ENCODE data around the gene CFAP97D1. TPM values are rescaled to one million over a fixed set of nuclear protein-coding genes. Genes with fewer than 3 reads are reported as not detected.

The CFAP97D1 gene
- under 1 TPM in 3 of 4 donors, not detected in 1; 0.04 to 0.11 (median 0.04) TPM for polyA plus RNA-seq (ENCODE audit: insufficient read length in 4 of 4)

DNA sequence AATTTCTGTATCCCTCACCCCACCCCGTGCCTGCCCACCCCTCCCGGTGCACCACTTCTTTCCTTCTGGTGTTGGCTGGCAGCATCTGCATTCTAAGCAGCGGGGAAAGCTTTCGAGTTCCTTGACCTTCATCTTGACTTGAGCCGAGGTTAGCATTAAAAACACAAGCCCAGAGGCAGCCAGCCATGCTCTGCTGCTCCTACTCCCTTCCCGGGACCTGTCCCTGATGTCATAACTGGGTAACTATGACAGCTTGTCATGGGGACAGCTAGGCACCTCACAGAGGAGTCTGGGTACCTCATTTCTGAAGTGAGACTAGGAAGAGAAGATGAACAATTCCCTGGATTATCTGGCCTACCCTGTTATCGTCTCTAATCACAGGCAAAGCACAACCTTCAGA lies at the start of gene CFAP97D1:
CFAP97D1 (plus strand) TSS at position 301 of the 400 bp plus-strand sequence; CDS start at position 329, 28 bp downstream.
- no peak for DNase-seq (ENCODE audit: low read depth in 4 of 4, low spot score in 3 of 4)

DNA sequence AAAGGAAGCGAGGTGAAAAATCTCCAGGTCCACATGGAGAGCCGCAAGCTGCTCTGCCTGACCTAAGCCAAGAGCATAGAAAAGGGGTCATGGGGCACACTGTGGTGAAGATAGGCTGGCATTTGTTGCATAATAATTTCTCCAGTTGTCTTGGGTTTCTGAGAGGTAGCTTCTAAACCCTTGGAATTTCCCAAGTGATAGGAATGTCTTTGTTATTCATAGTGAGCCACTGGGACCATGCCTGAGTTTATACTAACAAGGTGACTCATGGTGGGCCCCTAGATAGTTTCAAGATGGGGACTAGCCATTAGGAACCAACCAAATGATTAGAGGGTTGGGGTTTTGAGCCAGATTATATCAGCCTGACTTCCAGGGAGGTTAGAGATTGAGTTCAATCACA lies 47.3 kb upstream of the CFAP97D1 start:
- no peak for DNase-seq (ENCODE audit: low read depth in 4 of 4, low spot score in 3 of 4)

DNA sequence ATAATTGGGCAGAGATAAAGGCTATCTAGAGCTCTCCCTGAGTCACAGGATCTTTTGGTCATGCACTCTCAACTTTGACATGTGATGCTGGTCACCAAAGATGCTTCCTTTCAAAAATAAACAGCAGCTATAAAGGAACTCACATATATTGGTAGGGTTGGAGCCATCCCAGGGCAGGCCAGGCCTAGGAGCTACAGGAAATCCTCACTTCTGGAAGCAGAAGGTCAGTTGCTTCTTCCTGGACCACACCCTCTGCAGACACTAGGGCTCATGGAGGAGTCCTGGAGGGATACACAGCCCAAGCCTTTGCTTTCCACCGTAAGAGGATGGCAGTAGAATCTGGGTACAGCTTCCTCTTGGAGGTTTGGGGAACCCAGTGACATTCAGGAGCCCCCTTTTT lies 46.3 kb upstream of the CFAP97D1 start:
- no peak for DNase-seq (ENCODE audit: low read depth in 4 of 4, low spot score in 3 of 4)

DNA sequence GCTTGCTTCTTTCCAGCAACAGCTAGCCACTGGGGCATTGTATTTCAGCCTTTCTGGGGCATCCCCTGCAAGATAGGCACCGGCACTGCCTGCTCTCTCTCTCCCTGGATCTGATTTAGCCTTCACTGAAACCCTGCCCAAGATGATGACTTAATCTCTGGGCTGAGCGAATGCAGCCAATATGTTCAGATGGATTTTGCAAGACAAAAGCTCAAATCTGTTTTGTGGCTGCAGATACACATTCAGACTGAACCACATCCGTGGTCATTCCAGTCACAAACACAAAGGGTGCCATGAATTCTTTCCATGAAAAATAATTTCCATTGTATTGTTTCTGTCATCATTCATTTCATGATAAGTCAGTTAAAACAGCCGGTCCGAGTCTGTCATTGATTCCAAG lies 45.9 kb upstream of the CFAP97D1 start:
- DNase-seq (ENCODE audit: low read depth in 4 of 4, low spot score in 3 of 4), result no peak

DNA sequence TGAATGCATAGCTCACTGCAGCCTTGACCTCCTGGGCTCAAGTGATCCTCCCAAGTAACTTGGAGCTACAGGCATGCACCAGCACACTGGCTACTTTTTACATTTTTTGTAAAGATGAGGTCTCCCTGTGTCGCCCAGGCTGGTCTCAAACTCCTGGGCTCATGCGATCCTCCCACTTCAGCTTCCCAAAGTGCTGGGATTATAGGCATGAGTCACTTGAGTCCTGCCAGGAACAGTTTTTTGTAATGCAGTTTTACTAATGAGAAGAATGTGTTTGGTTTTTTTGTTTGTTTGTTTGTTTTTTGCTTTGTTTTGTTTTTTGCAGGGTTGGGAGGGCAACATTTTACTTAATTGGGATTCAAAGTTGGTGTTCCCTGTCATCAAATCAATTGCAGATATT lies 43.8 kb upstream of the CFAP97D1 start:
- no peak for DNase-seq (ENCODE audit: low read depth in 4 of 4, low spot score in 3 of 4)

DNA sequence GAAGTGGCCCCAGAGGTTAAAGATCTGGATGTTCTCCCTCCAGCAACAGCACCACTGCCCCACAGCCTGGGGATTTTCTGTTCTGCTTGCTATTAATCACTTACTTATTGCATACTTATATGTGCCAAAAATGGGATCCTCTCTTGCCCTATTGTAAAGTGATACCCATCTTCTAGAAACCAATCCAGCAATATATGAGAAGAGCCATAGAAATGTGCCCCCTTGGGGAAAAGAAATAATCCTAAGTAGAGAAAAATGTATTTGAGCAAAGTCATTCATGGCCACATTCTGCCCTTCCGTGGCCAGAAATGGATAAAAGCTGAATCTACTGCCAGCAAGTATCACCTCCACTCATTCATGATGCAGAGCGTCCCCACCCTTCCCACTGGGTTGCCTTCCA lies 42.5 kb upstream of the CFAP97D1 start:
- no peak for DNase-seq (ENCODE audit: low read depth in 4 of 4, low spot score in 3 of 4)

DNA sequence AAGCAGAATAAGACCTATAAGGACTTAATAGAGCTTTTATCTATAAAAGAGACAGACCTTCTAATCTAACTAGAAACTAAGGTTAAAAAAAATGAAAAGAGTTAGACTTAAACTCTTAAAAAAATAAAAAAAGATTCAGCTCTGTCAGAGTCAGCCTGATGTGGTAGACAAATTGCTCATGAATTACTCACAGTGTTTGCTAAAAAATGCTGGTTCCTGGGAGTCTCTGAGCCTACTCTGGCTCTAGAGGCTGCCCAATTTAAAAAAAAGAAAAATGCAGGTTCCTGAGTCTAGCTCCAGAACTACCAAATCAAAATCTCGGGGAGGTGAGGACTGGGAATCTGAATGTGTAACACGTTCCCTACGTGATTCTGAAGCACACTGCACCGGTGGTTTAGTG lies 39.7 kb upstream of the CFAP97D1 start:
- no peak for DNase-seq (ENCODE audit: low read depth in 4 of 4, low spot score in 3 of 4)

DNA sequence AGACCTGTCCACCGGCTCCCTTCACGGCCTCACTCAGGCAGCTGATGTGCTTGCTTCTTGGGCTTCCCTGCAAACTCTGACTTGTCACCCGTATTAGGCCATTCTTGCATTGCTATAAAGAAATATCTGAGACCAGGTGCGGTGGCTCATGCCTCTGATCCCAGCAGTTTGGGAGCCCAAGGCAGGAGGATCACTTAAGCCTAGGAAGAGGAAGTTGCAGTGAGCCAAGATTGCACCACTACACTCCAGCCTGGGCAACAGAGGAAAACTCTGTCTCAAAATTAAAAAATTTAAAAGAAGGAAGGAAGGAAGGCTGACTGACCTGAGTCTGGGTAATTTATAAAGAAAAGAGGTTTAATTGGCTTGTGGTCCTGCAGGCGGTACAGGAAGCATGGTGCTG lies 38.6 kb upstream of the CFAP97D1 start:
- no peak for DNase-seq (ENCODE audit: low read depth in 4 of 4, low spot score in 3 of 4)

DNA sequence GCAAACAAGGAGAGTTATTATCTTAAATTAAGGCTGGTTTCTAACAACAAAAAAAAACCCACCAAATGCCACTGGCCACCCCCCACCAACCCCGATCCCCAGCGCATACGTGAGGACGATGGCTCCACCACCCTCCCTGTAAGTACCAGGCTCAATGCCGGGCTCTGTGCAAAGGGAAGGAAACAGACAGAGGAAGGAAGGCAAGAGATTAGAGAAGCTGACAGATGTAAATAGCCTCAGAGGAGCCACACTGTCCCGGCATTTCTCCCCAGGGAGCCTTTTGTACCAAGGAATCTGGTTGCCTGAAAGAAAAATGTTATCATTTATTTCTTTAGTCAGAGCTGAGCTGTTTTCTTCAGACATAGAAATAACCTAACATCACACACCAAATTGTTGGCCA lies 34.7 kb upstream of the CFAP97D1 start:
- no peak for DNase-seq (ENCODE audit: low read depth in 4 of 4, low spot score in 3 of 4)

DNA sequence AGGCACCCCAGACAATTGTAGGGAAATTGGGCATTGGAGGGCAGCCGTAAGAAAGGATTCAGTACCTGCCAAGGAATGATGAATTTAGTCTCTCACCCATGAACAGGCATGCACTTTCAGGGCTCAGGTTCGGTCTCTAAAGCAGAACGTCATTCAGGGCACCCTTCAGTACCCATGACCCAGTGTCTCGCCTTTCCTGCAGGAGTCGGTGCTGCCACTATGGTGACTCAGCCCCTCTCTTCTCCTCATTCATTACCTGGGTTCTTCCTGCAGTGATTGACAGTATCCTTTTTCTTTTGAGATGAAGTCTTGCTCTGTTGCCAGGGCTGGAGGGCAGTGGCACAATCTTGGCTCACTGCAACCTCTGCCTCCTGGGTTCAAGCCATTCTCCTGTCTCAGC lies 30.1 kb upstream of the CFAP97D1 start:
- no peak for DNase-seq (ENCODE audit: low read depth in 4 of 4, low spot score in 3 of 4)

DNA sequence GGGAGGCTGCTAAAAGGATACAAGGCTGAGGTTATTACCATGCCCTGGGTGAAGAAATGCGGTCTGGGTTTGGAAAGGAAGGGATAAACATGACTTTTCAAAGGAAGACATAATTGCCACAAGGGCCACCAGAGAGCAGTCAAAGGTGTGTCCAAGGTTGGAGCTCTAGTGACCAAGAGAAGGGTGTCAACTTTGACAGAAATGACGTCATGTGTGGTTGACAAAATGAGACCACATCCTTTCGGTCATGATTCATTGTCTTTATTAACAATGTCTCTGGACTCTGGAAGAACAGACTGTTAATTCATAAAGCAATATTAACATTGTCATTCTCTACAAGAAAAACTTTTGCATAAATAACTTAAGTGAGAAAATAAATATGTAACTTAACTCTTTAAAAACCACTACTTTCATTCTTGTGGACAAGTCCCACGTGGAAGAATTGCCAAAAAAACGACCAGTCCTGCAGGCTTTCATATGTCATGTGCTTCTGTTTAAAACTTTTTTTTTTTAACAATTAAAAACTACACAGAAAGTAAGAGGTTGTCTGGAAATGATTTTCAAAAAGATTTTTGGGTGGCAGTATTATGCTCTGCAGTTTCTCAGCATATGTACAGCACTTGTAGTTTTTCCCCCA lies 26.6 kb upstream of the CFAP97D1 start:
- DNase-seq (ENCODE audit: low read depth in 4 of 4, low spot score in 3 of 4), result no peak

DNA sequence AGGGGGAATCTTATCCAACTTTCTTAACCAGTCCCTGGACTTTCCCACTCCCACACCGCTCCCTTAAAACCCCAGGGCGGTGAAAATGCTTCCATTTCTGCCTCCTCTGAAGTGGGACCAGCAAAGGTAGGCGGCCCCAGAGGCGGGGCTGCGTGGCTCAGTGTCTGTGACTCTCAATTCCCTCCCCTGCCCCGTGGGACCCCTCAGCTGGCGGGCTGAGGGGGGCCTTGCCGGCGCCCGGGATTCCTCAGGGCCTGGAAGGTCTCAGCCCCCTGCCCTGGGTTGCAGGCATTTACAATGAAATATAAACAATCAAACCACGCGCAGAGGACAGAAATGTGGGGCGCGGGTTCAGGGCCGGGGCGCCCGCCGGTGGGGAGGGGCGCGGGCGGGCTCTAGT lies 25.3 kb upstream of the CFAP97D1 start:
- no peak for DNase-seq (ENCODE audit: low read depth in 4 of 4, low spot score in 3 of 4)

DNA sequence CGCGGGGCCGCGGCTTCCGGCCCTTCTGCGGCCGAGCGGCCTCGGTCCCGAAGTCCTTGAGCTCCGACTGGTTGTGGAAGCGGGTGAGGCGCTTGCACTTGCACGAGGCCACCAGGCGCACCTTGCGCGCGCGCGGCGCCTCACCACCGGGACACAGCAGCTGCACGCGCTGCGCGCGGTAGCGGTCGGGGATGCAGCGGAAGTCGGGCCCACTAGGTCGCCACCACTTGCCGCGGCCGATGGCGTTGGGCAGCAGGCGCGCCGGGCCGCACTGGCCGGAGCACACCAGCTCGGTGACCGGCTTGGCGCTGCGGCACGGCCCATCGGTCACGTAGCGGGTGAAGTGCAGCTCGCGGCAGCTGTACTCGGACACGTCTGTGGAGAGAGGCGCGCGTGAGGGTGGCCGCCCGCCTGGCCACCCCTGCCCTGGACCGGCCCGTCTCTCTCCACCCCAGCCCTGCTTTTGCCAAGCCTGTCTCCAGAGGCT lies 24.8 kb upstream of the CFAP97D1 start:
- peak in 1 of 4 donors; percentile 53 for DNase-seq (ENCODE audit: low read depth in 4 of 4, low spot score in 3 of 4)

DNA sequence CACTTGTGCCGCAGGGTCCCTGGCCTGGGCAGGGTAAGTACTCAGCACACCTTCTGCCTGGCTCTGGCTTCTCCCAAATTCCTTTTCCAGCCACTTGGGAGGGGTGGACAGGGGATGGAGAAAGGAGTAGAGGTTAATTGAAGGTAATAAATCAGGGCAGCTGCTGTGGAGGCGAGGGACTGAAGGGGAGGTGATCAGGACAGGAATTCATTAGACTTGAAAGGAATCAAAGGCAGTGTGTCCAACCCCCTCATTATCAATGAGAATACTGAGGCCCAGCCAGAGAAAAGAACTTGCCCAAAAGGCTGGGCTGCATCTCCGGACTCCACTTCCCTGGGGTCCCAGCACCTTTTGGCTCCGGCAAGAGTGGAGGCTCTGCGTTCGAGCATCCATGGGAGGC lies 24.0 kb upstream of the CFAP97D1 start:
- no peak for DNase-seq (ENCODE audit: low read depth in 4 of 4, low spot score in 3 of 4)

DNA sequence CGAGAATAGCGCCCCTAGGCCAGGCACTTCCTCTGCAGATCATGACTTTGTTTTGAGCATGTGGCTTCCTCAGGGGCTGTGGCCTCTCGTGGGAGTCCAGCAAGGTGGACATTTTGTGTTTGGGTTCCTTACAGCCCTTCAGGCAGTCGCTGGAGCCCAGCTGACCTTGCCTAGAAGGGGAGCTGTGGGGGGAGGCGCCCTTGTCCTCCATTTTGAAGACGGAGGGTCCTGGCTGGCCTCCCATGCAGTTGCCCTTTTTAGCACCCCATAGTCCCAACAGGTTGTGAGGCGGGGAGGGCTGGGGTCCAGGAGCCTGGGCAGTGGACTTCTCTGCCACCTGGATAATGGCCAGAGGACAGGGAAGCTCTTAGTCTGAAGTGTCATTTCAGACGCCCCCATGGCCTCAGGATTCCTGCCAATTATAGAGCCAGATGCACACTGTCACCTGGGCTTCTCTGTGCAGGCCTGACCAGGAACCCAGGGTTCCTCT lies 23.0 kb upstream of the CFAP97D1 start:
- DNase-seq (ENCODE audit: low read depth in 4 of 4, low spot score in 3 of 4), result no peak

DNA sequence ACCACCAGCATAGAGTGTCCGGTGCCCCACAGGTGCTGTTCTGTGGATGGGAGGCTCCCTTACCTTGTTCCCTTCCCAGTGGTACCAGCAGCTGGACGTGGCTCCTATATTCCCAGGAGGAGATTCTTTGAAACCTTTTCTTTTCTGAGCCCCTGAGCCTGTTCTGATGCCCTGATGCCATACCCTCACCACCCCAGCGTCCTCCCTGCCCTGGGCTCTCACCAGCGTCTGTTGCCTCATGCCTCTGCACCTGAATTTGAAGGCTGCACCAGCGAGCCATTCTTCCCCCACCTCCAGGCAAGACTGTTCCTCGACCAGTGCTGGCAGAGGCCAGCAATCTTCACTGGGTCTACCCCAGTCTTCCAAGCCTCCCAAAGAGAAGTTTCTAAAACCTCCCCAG lies 22.1 kb upstream of the CFAP97D1 start:
- DNase-seq (ENCODE audit: low read depth in 4 of 4, low spot score in 3 of 4), result no peak

DNA sequence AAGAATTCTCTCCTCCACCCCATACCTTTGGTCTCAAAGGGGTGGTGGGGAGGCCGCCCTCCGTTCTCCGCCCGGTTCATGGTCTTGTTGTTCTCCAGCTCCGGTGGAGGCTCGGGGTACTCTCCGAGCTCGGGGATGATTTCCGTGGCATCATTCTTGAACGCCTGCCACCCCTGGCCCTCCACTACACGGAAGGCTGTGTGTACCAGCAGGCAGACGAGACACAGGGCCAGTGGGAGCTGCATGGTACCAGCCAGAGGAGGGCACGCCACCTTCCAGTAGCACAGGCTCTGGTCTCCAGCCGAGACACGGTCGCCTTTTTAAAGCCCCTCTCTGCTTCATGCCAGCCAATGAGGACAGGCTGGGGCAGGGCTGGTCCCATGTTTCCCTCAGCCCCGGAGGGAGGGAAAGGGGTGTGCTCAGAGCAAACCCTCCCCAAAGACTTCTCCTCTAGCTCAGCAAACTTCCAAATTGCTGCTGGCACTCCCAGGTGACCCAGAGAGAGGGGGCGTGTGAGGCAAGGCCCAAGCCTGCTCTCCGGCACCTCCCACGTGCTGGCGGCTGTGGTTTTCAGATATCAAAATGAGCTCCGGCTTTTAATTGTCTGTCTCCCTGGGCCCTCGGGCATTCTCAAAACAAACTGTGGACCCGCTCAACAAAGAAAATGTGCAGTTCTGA lies 21.6 kb upstream of the CFAP97D1 start, which contains the start of gene SOST:
SOST (minus strand) TSS at position 295 of the 678 bp plus-strand sequence; CDS start at position 245, 50 bp downstream.
- no peak for DNase-seq (ENCODE audit: low read depth in 4 of 4, low spot score in 3 of 4)

DNA sequence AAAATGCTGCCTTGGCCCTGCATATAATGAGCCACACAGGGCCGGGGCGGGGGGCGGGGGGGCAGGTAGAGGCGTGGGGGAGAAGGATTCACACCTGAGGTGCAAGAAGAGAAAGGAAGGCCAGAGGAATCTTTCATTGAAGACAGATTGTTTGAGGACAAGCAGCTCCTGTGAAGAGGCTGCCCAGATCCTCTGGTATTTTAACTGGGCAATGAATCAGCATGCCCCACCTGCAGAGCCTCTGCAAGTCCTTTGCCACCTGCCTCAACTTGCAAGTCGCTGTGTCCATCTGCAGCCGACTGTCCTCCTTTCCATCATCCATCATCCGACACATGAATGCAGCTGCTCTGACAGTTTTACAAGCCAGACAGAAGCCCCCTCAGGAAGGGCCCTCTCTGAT lies 20.4 kb upstream of the CFAP97D1 start:
- no peak for DNase-seq (ENCODE audit: low read depth in 4 of 4, low spot score in 3 of 4)

DNA sequence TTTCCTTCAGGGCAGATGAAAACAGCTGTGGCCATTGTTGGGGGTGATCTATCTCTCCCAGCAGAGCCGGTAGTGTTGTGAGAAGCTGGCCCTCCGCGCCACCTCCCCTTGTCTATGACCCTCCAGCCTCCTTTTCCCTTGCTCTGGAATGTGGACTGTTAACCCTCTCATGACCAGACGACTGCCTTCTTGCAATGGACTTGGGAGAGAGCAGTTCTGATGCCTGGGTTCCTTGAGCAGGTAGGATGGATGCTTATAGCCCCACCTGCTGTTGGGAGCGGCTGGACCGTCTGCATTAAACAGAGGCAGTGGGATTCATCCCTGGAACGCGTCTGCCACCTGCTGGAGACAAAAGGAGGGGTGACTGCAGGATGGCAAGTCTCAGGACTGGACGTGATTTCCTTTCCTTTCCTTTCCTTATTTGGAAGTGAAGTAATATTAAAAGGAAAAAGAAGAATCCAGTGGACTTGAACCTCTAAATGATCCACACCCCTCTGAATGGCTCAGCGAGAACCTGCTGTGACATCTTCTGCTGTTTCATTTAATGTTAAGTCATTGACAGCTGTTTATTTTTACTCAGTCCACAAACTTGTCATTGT lies 19.9 kb upstream of the CFAP97D1 start:
- DNase-seq (ENCODE audit: low read depth in 4 of 4, low spot score in 3 of 4), result peak; percentile 83 to 90 (median 88)

DNA sequence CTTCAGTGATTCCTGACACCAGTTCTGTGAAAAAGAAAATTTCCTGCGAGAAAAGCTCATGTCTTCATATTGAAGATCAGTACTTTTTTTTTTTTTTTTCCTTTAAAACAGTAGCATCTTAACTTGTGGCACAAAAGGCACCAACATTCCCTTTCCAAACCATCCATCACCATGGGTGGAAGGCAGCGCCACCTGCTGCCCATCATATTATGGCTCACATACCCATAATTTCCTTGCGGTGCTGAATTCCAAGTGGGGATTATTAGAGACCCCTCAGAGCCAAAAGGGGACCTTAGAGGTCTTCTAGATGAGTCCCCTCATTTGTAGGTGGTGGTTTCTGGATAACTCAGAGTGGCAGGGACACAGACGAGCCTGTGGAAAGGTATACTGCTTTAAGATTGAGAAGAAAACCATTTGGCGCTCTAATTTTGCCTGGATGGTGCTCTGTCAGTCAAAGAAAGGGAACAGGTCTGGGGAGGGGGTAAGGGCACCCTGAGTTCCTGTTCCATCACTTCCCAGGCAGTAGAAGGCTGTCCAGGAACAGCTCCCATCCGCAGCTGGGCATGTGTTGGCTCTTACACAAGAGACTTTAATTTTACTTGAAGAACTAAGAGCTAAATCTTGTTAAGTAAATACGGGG lies 13.7 kb upstream of the CFAP97D1 start:
- no peak for DNase-seq (ENCODE audit: low read depth in 4 of 4, low spot score in 3 of 4)

DNA sequence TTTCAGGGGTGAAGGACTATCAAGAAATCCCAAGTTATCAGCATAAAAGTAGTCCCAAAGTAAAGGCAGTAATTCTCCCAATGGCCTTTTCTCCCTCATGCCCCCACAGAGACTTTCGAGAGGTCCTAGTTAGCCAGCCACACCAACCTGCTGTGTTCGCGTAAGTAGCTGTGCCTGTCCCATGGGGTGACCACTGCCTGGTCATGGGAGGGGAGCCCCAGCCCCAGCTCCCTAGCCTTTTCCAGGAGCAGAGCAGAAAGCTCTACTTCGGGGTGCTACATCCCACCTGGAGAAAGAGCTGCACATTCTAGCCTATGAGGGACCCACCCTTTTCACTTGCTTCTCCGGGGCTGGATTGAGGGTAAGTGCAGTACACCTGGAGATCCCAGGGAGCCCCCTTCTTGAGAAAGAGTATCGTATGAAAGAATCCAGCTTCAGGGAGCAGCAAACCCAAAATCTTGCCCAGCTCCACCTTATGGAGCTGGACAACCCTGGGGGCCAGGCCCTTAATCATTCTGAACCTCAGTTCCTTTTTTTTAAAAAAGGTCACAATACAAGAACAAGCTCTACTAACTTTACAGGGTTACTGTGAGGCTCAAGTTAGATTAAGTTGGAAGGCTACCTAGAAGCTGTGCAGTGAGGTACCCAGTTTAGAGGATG lies 13.1 kb upstream of the CFAP97D1 start:
- no peak for DNase-seq (ENCODE audit: low read depth in 4 of 4, low spot score in 3 of 4)
